SH-SY5Y (cell line): Measurements from ENCODE around the gene FAR1.

Source experiments
- GATA2 ChIP-seq: IDR thresholded peaks from 2 replicates; pipeline ENCODE4 v1.6.1; 2011; ENCODE audit warnings: mild to moderate bottlenecking, low read depth, low read length
- GATA3 ChIP-seq: IDR thresholded peaks from 2 replicates; pipeline ENCODE4 v1.6.1; 2011; ENCODE audit warnings: low read depth, mild to moderate bottlenecking, low read length, moderate library complexity

DNA sequence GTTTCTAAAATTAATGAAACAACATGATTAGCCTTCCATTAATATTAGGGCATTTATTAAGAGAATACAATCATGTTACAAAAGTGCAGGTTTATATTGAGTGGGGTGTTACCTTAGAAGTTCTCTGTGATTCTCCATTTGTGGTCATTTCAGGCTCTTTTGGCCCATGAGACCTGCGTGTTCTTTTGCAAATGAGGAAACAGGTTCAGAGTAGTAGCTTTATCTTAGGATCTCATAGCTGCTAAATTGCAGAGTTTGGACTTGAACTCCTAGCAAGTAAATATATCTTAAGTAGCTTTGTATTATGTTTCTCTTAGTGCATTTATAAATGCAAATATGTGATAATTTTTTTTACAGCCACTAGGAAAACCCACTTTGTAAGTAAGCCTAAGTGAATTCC lies 18.3 kb downstream of the FAR1 start:
- TF ChIP-seq GATA3 (no peak), GATA2 (no peak)
